Colonic mucosa (tissue), 4 donors: ENCODE data around the gene CNNM4. TPM values are rescaled to one million over a fixed set of nuclear protein-coding genes. Genes with fewer than 3 reads are reported as not detected.

Experiments used
- DNase-seq: peaks from one replicate; pipeline ENCODE4 v3.0.0-alpha.2; 2020
- H3K27ac ChIP-seq: fragments of 200-600 bp; one replicate; pipeline ENCODE4 v1.8.0; 2021
- H3K27me3 ChIP-seq: fragments of 200-600 bp; one replicate; pipeline ENCODE4 v1.8.0; 2021
- H3K36me3 ChIP-seq: fragments of 200-600 bp; one replicate; pipeline ENCODE4 v1.8.0; 2021
- H3K4me1 ChIP-seq: fragments of 200-600 bp; one replicate; pipeline ENCODE4 v1.8.0; 2021; ENCODE audit warnings: mild to moderate bottlenecking
- H3K4me3 ChIP-seq: fragments of 200-600 bp; one replicate; pipeline ENCODE4 v1.8.0; 2021
- H3K9ac ChIP-seq, 2 donors: one replicate each; pipeline ENCODE4 v1.7.0; 2013; ENCODE audit warnings: control low read depth in 2 of 2, low read depth in 2 of 2, low read length in 2 of 2
- H3K9me3 ChIP-seq: fragments of 200-600 bp; one replicate; pipeline ENCODE4 v1.8.0; 2021
- CTCF ChIP-seq: fragments of 200-600 bp; IDR thresholded peaks from one replicate; pipeline ENCODE4 v1.8.0; 2022; ENCODE audit warnings: antibody characterized with exemption, mild to moderate bottlenecking
- intact Hi-C: fragments of 100-400 bp; cut with DNase I; formaldehyde crosslinking; loops from one replicate; pipeline ENCODE4 v1.14.1; 2022
- total RNA-seq, 2 donors: library from RNA; stranded (reverse); fragmentation: NEBNext Ultra II Directional in 1 of 2; extraction: Animal tissue kit (Norgen Biotek cat#: 25700) in 1 of 2; gene quantifications; one replicate each; pipeline ENCODE4 v1.2.1, GENCODE V29; 2021
- donor health status: healthy.
- donor health status: DM: no; HTN: no; CAD: no.
- donor health status: DM: no; HTN: no; CAD: no.

Gene CNNM4
- total RNA-seq, 2 donors from 2014 or later, result 80.4 to 190 TPM

GRCh38 chr2:96751800-96752199, 8.9 kb upstream of the CNNM4 start:
- no peaks in the 10 kb centered on the region for H3K4me1 ChIP-seq
- no peaks in the 10 kb centered on the region for H3K9me3 ChIP-seq
- no peak for DNase-seq
- H3K36me3 ChIP-seq, result no peaks in the 10 kb centered on the region
- no peak for TF ChIP-seq CTCF
- no peak overlapping the region for H3K9ac ChIP-seq
- no peak overlapping the region for H3K27ac ChIP-seq
- intact Hi-C loops, result loop anchor here (10.0 kb wide), 1 partner anchor 107 kb away; the partner anchor contains the start of gene FER1L5
- no peak overlapping the region for H3K4me3 ChIP-seq
- H3K27me3 ChIP-seq, result no peaks in the 10 kb centered on the region

- no peak overlapping the region for H3K9ac ChIP-seq
- intact Hi-C loops, result loop anchor here (10.0 kb wide), 1 partner anchor 109 kb away; the partner anchor contains the start of gene FER1L5
- no peak overlapping the region for H3K4me3 ChIP-seq
- TF ChIP-seq CTCF, result no peak
- no peaks in the 10 kb centered on the region for H3K4me1 ChIP-seq
- no peak overlapping the region for H3K27ac ChIP-seq
- no peaks in the 10 kb centered on the region for H3K9me3 ChIP-seq
- H3K27me3 ChIP-seq, result no peaks in the 10 kb centered on the region
- no peak for DNase-seq
- no peaks in the 10 kb centered on the region for H3K36me3 ChIP-seq
Measured at GRCh38 chr2:96753661-96754282, 6.9 kb upstream of the CNNM4 start.

- H3K4me1 ChIP-seq, result no peaks in the 10 kb centered on the region
- H3K9me3 ChIP-seq, result no peaks in the 10 kb centered on the region
- no peak for DNase-seq
- no peaks in the 10 kb centered on the region for H3K36me3 ChIP-seq
- H3K4me3 ChIP-seq, result no peak overlapping the region
- intact Hi-C loops, result loop anchor here (10.0 kb wide), 1 partner anchor 110 kb away; the partner anchor contains the start of gene FER1L5
- no peak overlapping the region for H3K9ac ChIP-seq
- no peaks in the 10 kb centered on the region for H3K27me3 ChIP-seq
- TF ChIP-seq CTCF, result no peak
- H3K27ac ChIP-seq, result no peak overlapping the region
Measured at GRCh38 chr2:96754317-96754716, 6.4 kb upstream of the CNNM4 start.

GRCh38 chr2:96756788-96757476, 3.8 kb upstream of the CNNM4 start:
- H3K9ac ChIP-seq, result no peak overlapping the region
- H3K4me3 ChIP-seq, result no peak overlapping the region
- no peak for TF ChIP-seq CTCF
- DNase-seq, result no peak
- H3K27ac ChIP-seq, result no peak overlapping the region
- peaks cover 8% of the 10 kb centered on the region for H3K4me1 ChIP-seq
- H3K27me3 ChIP-seq, result no peaks in the 10 kb centered on the region
- no peaks in the 10 kb centered on the region for H3K9me3 ChIP-seq
- H3K36me3 ChIP-seq, result no peaks in the 10 kb centered on the region
- intact Hi-C loops, result loop anchor here (10.0 kb wide), 1 partner anchor 112 kb away; the partner anchor contains the start of gene FER1L5

- Histone ChIP-seq H3K27ac (no peak overlapping the region), H3K27me3 (no peaks in the 10 kb centered on the region), H3K9ac (no peak overlapping the region), H3K4me1 (peaks cover 8% of the 10 kb centered on the region), H3K4me3 (no peak overlapping the region), H3K9me3 (no peaks in the 10 kb centered on the region), H3K36me3 (no peaks in the 10 kb centered on the region)
- intact Hi-C loops, result loop anchor here (10.0 kb wide), 1 partner anchor 113 kb away; the partner anchor contains the start of gene FER1L5
- TF ChIP-seq CTCF, result no peak
- DNase-seq, result no peak
Measured at GRCh38 chr2:96757477-96757860, 3.2 kb upstream of the CNNM4 start.
